Thoracic aorta (tissue), 2 donors: ENCODE data around the gene FAM83F. TPM values are rescaled to one million over a fixed set of nuclear protein-coding genes. Genes with fewer than 3 reads are reported as not detected.
A peak's percentile ranks its signal among the peaks of the same experiment; 100 is the strongest.

ENCODE experiments used
- ATAC-seq: fragments of 150-250 bp; one replicate; pipeline ENCODE4 v1.8.0; 2017; ENCODE audit warnings: low read depth; ENCODE audit not compliant: insufficient number of reproducible peaks, low FRiP score
- DNase-seq: peaks from one replicate; pipeline ENCODE4 v3.0.0-alpha.2; 2020; ENCODE audit warnings: low spot score
- H3K27ac ChIP-seq, 2 donors: fragments of 200-600 bp; sonication (generic); 1 replicate in 1 of 2; 2 replicates in 1 of 2; pipeline ENCODE4 v1.5.1; 2016; ENCODE audit warnings: mild to moderate bottlenecking in 2 of 2, moderate library complexity in 2 of 2
- H3K27me3 ChIP-seq: fragments of 200-600 bp; sonication (generic); replicated peaks from 2 replicates; pipeline ENCODE4 v1.6.0; 2016; ENCODE audit warnings: mild to moderate bottlenecking; ENCODE audit not compliant: insufficient read depth
- H3K36me3 ChIP-seq: fragments of 200-600 bp; sonication (generic); one replicate; pipeline ENCODE4 v1.5.1; 2016
- H3K4me1 ChIP-seq, 2 donors: fragments of 200-600 bp; sonication (generic); 1 replicate in 1 of 2; 2 replicates in 1 of 2; pipeline versions ENCODE4 v1.5.1 to v1.6.0; 2016; ENCODE audit warnings: low read depth in 2 of 2, mild to moderate bottlenecking in 1 of 2; ENCODE audit not compliant: control insufficient read depth in 1 of 2
- H3K4me3 ChIP-seq: fragments of 200-600 bp; sonication (generic); 2 replicates; pipeline ENCODE4 v1.5.1; 2016; ENCODE audit warnings: mild to moderate bottlenecking
- H3K9me3 ChIP-seq: fragments of 200-600 bp; sonication (generic); 2 replicates; pipeline ENCODE4 v1.5.1; 2016
- total RNA-seq, 2 donors: library from RNA; depleted of rRNA; stranded (reverse); fragments of >200 nt; gene quantifications; one replicate each; pipeline versions ENCODE4 v1.1.0 to v1.2.3, GENCODE V29; 2016
- TF ChIP-seq, protein P1 (sequence below): fragments of 200-600 bp; sonication (generic); IDR thresholded peaks from one replicate; pipeline ENCODE4 v1.5.1; 2019; ENCODE audit warnings: antibody characterized with exemption

FAM83F gene
- total RNA-seq, result under 1 TPM; under 0.01 to 0.28 TPM

DNA sequence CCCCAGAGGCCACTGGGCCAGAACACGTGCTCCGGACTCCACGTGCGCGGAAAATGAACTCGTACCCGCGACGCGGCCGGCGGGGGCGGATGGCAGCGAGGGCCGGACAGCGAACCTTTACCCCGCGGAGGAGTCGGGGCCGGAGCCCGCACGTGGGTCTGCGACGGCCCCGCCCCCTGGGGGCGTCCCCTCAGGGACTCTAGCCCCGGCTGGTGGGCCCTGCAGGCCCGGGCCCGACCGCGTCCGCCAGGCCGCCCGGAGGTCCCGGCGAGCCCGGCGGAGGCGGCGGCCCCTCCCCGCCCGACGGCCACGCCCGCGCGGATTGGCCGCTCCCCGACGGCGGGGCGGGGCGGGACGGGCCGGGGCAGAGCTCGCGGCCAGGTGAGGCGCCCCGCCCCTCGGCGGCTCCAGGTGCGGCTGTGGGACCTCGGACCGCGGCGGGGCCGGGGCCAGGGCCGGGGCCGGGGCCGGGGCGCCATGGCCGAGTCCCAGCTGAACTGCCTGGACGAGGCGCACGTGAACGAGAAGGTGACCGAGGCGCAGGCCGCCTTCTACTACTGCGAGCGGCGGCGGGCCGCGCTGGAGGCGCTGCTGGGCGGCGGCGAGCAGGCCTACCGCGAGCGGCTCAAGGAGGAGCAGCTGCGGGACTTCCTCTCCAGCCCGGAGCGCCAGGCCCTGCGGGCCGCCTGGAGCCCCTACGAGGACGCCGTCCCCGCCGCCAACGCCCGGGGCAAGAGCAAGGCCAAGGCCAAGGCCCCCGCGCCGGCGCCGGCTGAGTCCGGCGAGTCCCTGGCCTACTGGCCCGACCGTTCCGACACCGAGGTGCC, at the start of gene FAM83F:
Gene FAM83F (plus strand): TSS at position 389 of the 827 bp plus-strand sequence. CDS start 89 bp downstream, at position 478.
- ATAC-seq (no peak), DNase-seq (no peak)
- Histone ChIP-seq H3K9me3 (no peaks in the 10 kb centered on the region), H3K4me3 (peak within 1 kb of the TSS; percentile 52), H3K4me1 (no peaks in the 10 kb centered on the region), H3K36me3 (no peaks in the 10 kb centered on the region), H3K27ac (no peak within 1 kb of the TSS), H3K27me3 (no peaks in the 10 kb centered on the region)
- TF ChIP-seq, protein P1, sequence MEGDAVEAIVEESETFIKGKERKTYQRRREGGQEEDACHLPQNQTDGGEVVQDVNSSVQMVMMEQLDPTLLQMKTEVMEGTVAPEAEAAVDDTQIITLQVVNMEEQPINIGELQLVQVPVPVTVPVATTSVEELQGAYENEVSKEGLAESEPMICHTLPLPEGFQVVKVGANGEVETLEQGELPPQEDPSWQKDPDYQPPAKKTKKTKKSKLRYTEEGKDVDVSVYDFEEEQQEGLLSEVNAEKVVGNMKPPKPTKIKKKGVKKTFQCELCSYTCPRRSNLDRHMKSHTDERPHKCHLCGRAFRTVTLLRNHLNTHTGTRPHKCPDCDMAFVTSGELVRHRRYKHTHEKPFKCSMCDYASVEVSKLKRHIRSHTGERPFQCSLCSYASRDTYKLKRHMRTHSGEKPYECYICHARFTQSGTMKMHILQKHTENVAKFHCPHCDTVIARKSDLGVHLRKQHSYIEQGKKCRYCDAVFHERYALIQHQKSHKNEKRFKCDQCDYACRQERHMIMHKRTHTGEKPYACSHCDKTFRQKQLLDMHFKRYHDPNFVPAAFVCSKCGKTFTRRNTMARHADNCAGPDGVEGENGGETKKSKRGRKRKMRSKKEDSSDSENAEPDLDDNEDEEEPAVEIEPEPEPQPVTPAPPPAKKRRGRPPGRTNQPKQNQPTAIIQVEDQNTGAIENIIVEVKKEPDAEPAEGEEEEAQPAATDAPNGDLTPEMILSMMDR, result no peak

DNA sequence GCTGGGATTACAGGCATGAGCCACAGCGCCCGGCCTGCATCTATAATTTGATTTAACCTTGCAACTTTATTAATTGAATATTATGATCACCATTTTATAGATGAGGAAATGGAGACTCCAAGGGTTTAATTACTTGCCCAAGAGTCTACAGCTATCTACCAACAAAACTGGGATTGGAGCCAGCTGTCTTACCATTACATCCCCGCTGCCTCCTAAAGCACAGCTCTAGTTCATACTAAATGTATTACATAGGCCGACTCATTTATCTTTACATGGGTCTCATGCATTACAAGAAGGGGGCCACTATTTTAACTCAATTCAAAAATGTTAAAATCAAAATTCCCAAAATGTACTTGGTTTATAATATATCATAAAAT, 48.6 kb upstream of the FAM83F start:
- Histone ChIP-seq H3K4me1 (no peaks in the 10 kb centered on the region), H3K27ac (no peak overlapping the region), H3K9me3 (no peaks in the 10 kb centered on the region), H3K36me3 (no peaks in the 10 kb centered on the region), H3K4me3 (no peak overlapping the region), H3K27me3 (peaks cover 3% of the 10 kb centered on the region)
- DNase-seq (no peak), ATAC-seq (no peak)
- TF ChIP-seq, protein P1, result no peak

DNA sequence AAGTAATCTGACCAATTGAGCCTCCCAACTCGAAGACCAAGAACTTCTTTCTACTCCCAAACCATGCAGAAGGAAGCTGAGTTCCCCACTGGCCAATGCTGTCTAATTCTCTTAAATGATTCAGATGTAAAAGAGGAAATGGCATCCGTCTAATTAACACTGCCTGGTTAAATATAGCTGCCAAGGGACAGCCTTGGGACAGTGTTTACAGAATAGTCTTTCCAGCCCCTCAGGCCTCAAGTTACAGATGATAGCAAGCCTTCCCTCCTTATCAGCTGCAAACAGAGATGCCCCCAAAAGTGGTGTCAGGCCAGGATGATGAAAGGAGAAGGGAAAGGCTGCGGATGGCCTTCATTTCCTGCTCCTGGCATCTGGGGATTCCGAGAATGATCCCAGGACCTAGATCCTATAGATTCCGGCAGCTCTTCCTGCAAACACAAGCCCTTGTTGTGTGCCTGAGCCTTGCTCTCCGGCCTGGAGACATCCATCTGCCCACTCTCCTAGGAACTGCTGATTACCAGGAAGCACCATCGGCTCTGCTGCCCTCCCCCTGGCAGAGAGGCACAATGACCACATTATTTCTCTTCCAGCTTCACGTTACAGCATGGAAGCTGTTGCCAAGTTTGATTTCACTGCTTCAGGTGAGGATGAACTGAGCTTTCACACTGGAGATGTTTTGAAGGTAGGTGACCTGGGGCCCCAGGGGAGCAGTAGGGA, 48.1 kb upstream of the FAM83F start:
- TF ChIP-seq, protein P1, result no peak
- DNase-seq (no peak), ATAC-seq (no peak)
- Histone ChIP-seq H3K36me3 (no peaks in the 10 kb centered on the region), H3K4me3 (no peak overlapping the region), H3K4me1 (no peaks in the 10 kb centered on the region), H3K27ac (no peak overlapping the region), H3K9me3 (no peaks in the 10 kb centered on the region), H3K27me3 (peaks cover 3% of the 10 kb centered on the region)

DNA sequence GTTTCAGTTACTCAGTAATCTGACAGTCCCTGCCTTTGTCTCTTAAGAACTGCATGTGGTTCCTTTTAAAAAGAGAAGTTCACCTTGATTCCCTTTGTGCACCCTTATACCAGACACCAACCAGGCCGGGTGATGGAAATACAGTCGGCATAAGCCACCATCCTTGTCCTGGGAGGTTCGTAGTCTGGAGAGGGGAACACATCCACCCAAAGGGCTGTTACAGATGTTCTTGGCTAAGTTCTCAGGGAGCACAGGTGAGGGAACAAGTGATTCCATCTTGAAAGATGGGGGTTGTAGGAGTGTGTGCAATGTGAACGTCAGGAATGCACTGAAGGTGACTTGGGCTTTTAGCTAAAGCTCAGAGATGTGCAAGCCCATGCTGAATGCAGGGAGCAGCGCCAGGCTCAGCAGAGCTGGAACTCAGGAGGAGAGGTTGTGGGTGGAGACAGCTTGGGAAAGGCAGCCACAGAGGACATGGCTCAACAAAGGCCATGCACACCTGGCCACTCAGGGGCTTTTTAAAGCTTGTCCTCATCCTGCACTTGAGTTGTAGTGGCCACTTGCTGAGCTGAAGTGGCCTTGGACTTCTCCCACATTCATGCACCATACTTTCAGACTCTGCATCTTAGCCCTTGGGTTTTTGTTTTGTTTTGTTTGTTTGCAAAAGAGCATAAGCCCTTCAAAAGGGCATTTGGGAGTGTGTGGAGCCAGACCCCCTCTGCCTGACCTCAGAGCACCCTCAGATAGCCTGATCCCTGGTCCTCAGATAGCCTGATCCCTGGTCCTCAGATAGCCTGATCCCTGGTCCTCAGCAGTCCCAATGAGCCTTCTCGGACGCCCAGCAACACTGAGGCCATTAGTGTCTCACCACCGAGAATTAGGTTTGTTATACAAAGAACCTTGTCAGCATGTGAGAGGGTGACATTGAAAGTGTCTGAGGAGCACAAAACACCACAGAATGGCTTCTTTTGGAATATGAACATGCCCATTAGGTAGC, 47.2 kb upstream of the FAM83F start:
- Histone ChIP-seq H3K36me3 (no peaks in the 10 kb centered on the region), H3K27ac (no peak overlapping the region), H3K27me3 (peaks cover 3% of the 10 kb centered on the region), H3K4me3 (no peak overlapping the region), H3K9me3 (no peaks in the 10 kb centered on the region), H3K4me1 (no peaks in the 10 kb centered on the region)
- ATAC-seq, result no peak
- TF ChIP-seq, protein P1, result no peak
- DNase-seq, result no peak
